K562 (cell line): ENCODE data around the gene ZCWPW1. TPM values are rescaled to one million over a fixed set of nuclear protein-coding genes. Genes with fewer than 3 reads are reported as not detected.
A peak's percentile ranks its signal among the peaks of the same experiment; 100 is the strongest.

Experiments used
- BHLHE40 ChIP-seq: IDR thresholded peaks from 2 replicates; pipeline ENCODE4 v1.6.1; 2011; ENCODE audit warnings: low read length, improper control_type of control experiment
- BRF1 ChIP-seq: IDR thresholded peaks from 3 replicates; pipeline ENCODE4 v1.6.1; 2011; ENCODE audit warnings: borderline replicate concordance, mild to moderate bottlenecking; ENCODE audit not compliant: insufficient read length; ENCODE audit errors: extremely low read depth
- CCNT2 ChIP-seq: IDR thresholded peaks from 2 replicates; pipeline ENCODE4 v1.6.1; 2011; ENCODE audit warnings: borderline replicate concordance, low read depth, mild to moderate bottlenecking, moderate library complexity, mixed read lengths, low read length; ENCODE audit not compliant: insufficient read length; ENCODE audit errors: extremely low read depth
- EGR1 ChIP-seq: fragments of 450-650 bp; conservative IDR thresholded peaks from 2 replicates; pipeline ENCODE4 v1.6.1; 2017; ENCODE audit warnings: mild to moderate bottlenecking
- EP400 ChIP-seq: fragments of 450-650 bp; IDR thresholded peaks from 2 replicates; pipeline ENCODE4 v1.6.1; 2017; ENCODE audit warnings: antibody characterized with exemption, mild to moderate bottlenecking, moderate library complexity
- FOS ChIP-seq: IDR thresholded peaks from 3 replicates; pipeline ENCODE4 v1.6.1; 2011; ENCODE audit not compliant: insufficient read length; ENCODE audit errors: extremely low read depth
- HDAC1 ChIP-seq, 2 experiments: fragments of 450-650 bp; IDR thresholded peaks; 2 replicates each; pipeline ENCODE4 v1.6.1; 2016 to 2017; ENCODE audit warnings: inconsistent platforms in 1 of 2, mild to moderate bottlenecking in 1 of 2, moderate library complexity in 1 of 2
- HIVEP1 ChIP-seq: fragments of 250-450 bp; sonication (Bioruptor Pico); IDR thresholded peaks from 2 replicates; pipeline ENCODE4 v1.4.0; 2020; ENCODE audit warnings: mild to moderate bottlenecking
- HLTF ChIP-seq: fragments of 450-650 bp; IDR thresholded peaks from 2 replicates; pipeline ENCODE4 v1.6.1; 2016
- HMGXB4 ChIP-seq: sonication (generic); formaldehyde crosslinking; IDR thresholded peaks from 2 replicates; pipeline ENCODE4 v1.8.1; 2023; ENCODE audit warnings: mild to moderate bottlenecking, missing genetic modification reagents
- MEF2D ChIP-seq: conservative IDR thresholded peaks from 2 replicates; pipeline ENCODE4 v1.6.1; 2016; ENCODE audit warnings: low read depth, missing genetic modification characterization, missing compliant biosample characterization
- MXD1 ChIP-seq: fragments of 250-450 bp; sonication (Bioruptor Pico); IDR thresholded peaks from 2 replicates; pipeline ENCODE4 v1.8.0; 2021; ENCODE audit warnings: borderline replicate concordance, mild to moderate bottlenecking, moderate library complexity; ENCODE audit not compliant: poor library complexity, severe bottlenecking
- NCOA6 ChIP-seq: fragments of 450-650 bp; IDR thresholded peaks from 2 replicates; pipeline ENCODE4 v1.6.1; 2017; ENCODE audit warnings: mild to moderate bottlenecking
- PPARD ChIP-seq: fragments of 250-450 bp; sonication (Bioruptor Pico); IDR thresholded peaks from 2 replicates; pipeline ENCODE4 v1.8.0; 2022; ENCODE audit warnings: inconsistent platforms, mild to moderate bottlenecking, moderate library complexity
- RB1 ChIP-seq: fragments of 450-650 bp; IDR thresholded peaks from 2 replicates; pipeline ENCODE4 v1.6.1; 2017; ENCODE audit warnings: low read depth, mild to moderate bottlenecking
- SREBF1 ChIP-seq: fragments of 150-350 bp; IDR thresholded peaks from 2 replicates; pipeline ENCODE4 v1.6.1; 2014; ENCODE audit warnings: antibody characterized with exemption, low read depth, low read length, borderline replicate concordance
- ZBTB17 ChIP-seq: fragments of 450-650 bp; formaldehyde crosslinking; IDR thresholded peaks from 2 replicates; pipeline ENCODE4 v1.4.0; 2020; ENCODE audit warnings: mild to moderate bottlenecking
- ZC3H8 ChIP-seq: fragments of 450-650 bp; IDR thresholded peaks from 2 replicates; pipeline ENCODE4 v1.6.1; 2017
- ZFPM2 ChIP-seq: fragments of 250-450 bp; sonication (Bioruptor Pico); IDR thresholded peaks from 2 replicates; pipeline ENCODE4 v1.5.1; 2022; ENCODE audit warnings: mild to moderate bottlenecking
- ZNF134 ChIP-seq: fragments of 250-450 bp; sonication (Bioruptor Pico); conservative IDR thresholded peaks from 2 replicates; pipeline ENCODE4 v1.4.0; 2020
- ZNF165 ChIP-seq: fragments of 250-450 bp; sonication (Bioruptor Pico); IDR thresholded peaks from 2 replicates; pipeline ENCODE4 v1.4.0; 2020; ENCODE audit warnings: borderline replicate concordance
- ZNF212 ChIP-seq: fragments of 450-650 bp; formaldehyde crosslinking; IDR thresholded peaks from 2 replicates; pipeline ENCODE4 v1.4.0; 2020; ENCODE audit warnings: mild to moderate bottlenecking
- ZNF24 ChIP-seq: fragments of 450-650 bp; IDR thresholded peaks from 2 replicates; pipeline ENCODE4 v1.6.1; 2016
- polyA plus RNA-seq, 8 experiments: library from polyadenylated mRNA; depleted of rRNA in 4 of 8; stranded (reverse) in 5 of 8; unstranded in 3 of 8; fragments of >200 nt; fragmentation: Nextera tagmentation in 2 of 8; fragmentation: Illumina TruSeq in 1 of 8; extraction: Ambion mirVana in 2 of 8; extraction: Trizol in 1 of 8; gene quantifications; 2 replicates each; pipeline versions ENCODE4 v1.2.1 to v1.2.3, GENCODE V29; 2011 to 2014; ENCODE audit warnings: inconsistent platforms in 1 of 8, missing spikeins in 1 of 8
- total RNA-seq, 7 experiments: library from RNA; depleted of rRNA in 6 of 7; stranded (reverse); fragments of >200 nt in 6 of 7; fragmentation: Illumina TruSeq in 2 of 7; extraction: Trizol in 2 of 7; gene quantifications; 2 replicates each; pipeline versions ENCODE4 v1.2.1 to v1.2.3, GENCODE V29; 2011 to 2021; ENCODE audit warnings: low replicate concordance in 1 of 7
- TF ChIP-seq, protein P1 (sequence below): fragments of 250-450 bp; sonication (Bioruptor Pico); IDR thresholded peaks from 2 replicates; pipeline ENCODE4 v1.4.0; 2020; ENCODE audit warnings: mild to moderate bottlenecking, moderate library complexity
- TF ChIP-seq, protein P2 (sequence below): sonication (generic); formaldehyde crosslinking; IDR thresholded peaks from 2 replicates; pipeline ENCODE4 v1.8.0; 2022; ENCODE audit warnings: missing genetic modification reagents, mild to moderate bottlenecking, borderline replicate concordance

ZCWPW1 gene
- total and polyA plus RNA-seq, 9 of the 15 experiments (the other 6 are each of a cell fraction or from before 2014, with no cell fraction given): 0.18 to 1.7 (median 1.2) TPM

- TF ChIP-seq, protein P1, sequence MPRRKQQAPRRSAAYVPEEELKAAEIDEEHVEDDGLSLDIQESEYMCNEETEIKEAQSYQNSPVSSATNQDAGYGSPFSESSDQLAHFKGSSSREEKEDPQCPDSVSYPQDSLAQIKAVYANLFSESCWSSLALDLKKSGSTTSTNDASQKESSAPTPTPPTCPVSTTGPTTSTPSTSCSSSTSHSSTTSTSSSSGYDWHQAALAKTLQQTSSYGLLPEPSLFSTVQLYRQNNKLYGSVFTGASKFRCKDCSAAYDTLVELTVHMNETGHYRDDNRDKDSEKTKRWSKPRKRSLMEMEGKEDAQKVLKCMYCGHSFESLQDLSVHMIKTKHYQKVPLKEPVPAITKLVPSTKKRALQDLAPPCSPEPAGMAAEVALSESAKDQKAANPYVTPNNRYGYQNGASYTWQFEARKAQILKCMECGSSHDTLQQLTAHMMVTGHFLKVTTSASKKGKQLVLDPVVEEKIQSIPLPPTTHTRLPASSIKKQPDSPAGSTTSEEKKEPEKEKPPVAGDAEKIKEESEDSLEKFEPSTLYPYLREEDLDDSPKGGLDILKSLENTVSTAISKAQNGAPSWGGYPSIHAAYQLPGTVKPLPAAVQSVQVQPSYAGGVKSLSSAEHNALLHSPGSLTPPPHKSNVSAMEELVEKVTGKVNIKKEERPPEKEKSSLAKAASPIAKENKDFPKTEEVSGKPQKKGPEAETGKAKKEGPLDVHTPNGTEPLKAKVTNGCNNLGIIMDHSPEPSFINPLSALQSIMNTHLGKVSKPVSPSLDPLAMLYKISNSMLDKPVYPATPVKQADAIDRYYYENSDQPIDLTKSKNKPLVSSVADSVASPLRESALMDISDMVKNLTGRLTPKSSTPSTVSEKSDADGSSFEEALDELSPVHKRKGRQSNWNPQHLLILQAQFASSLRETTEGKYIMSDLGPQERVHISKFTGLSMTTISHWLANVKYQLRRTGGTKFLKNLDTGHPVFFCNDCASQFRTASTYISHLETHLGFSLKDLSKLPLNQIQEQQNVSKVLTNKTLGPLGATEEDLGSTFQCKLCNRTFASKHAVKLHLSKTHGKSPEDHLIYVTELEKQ (CRISPR knock-in tag): no peak
- TF ChIP-seq ZNF24 (no peak), RB1 (0 out of 2 replicates have a peak, but pooled peaks have one; percentile 26), ZFPM2 (CRISPR knock-in tag) (no peak), HMGXB4 (no peak), EP400 (no peak), SREBF1 (no peak), MXD1 (CRISPR knock-in tag) (no peak), PPARD (CRISPR knock-in tag) (no peak), BHLHE40 (no peak), BRF1 (no peak), ZNF165 (no peak), HDAC1 (IDR thresholded peaks at IDR 0.05) (no peak), MEF2D (no peak), HLTF (no peak), ZBTB17 (no peak), EGR1 (peak; percentile 75), NCOA6 (no peak), ZNF134 (CRISPR knock-in tag) (no peak), ZNF212 (CRISPR knock-in tag) (no peak), HIVEP1 (CRISPR knock-in tag) (no peak), FOS (no peak), ZC3H8 (no peak), CCNT2 (no peak)
- TF ChIP-seq, protein P2, sequence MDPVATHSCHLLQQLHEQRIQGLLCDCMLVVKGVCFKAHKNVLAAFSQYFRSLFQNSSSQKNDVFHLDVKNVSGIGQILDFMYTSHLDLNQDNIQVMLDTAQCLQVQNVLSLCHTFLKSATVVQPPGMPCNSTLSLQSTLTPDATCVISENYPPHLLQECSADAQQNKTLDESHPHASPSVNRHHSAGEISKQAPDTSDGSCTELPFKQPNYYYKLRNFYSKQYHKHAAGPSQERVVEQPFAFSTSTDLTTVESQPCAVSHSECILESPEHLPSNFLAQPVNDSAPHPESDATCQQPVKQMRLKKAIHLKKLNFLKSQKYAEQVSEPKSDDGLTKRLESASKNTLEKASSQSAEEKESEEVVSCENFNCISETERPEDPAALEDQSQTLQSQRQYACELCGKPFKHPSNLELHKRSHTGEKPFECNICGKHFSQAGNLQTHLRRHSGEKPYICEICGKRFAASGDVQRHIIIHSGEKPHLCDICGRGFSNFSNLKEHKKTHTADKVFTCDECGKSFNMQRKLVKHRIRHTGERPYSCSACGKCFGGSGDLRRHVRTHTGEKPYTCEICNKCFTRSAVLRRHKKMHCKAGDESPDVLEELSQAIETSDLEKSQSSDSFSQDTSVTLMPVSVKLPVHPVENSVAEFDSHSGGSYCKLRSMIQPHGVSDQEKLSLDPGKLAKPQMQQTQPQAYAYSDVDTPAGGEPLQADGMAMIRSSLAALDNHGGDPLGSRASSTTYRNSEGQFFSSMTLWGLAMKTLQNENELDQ (CRISPR knock-in tag): no peak
Observed at GRCh38 chr7:100475549-100475948, 47.0 kb upstream of the ZCWPW1 start (continued).
